Measurements from ENCODE around the gene VSNL1. TPM values are rescaled to one million over a fixed set of nuclear protein-coding genes. Genes with fewer than 3 reads are reported as not detected.
A peak's percentile ranks its signal among the peaks of the same experiment; 100 is the strongest.

VSNL1 gene
- total RNA-seq, 1 donor from 2014 or later = 19.6 TPM

DNA sequence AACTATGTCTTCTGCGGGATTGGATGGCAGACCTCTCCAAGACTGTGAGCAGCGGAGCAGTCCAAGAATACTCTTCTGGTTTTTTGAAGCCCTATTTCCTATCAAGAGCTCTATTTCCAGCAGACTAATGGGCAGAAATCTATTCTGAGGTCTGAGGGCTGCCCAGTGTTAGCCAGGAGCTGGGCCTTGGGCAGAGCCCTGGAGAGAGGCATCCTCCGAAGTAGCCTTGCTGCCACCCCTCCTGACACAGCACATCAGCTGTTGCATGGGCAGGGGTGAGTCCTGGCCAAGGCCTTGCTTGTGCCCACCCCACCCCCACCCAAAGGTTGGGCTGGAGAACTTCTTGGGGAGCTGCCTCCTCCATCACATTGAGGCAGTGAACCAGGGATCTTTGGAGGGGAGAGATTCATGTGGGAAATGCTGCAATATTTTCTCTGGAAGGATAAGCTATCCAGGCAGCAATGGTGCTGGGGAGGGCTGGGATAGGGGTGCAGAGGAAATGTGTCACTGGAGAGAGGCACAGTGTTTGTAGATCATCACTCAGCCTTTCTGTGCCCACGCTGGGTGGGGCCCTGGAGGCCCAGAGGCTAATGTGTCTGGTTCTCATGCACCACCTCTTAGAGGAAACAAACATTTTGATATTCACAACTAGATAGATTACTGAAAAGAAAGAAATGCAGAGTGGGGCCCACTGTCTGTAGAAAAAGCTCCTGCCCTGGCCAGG, 104.7 kb downstream of the VSNL1 start:
- DNase-seq (ENCODE audit: low spot score) = no peak
- Mint-ChIP-seq H3K27me3 (ENCODE audit: unreplicated experiment) (peaks cover 9% of the 10 kb centered on the region), H3K27ac (ENCODE audit: unreplicated experiment) (no peak overlapping the region), H3K36me3 (ENCODE audit: low read depth, unreplicated experiment) (peaks cover 10% of the 10 kb centered on the region), H3K4me1 (ENCODE audit: unreplicated experiment) (peaks cover 3% of the 10 kb centered on the region), H3K9me3 (ENCODE audit: unreplicated experiment) (no peaks in the 10 kb centered on the region), H3K4me3 (ENCODE audit: unreplicated experiment) (no peak overlapping the region)
- no peak for TF ChIP-seq CTCF (IDR thresholded peaks at IDR 0.05; ENCODE audit: unreplicated experiment)

- peaks cover 17% of the 10 kb centered on the region for H3K36me3 Mint-ChIP-seq (ENCODE audit: low read depth, unreplicated experiment)
- H3K27ac Mint-ChIP-seq (ENCODE audit: unreplicated experiment) = no peak overlapping the region
- TF ChIP-seq CTCF (IDR thresholded peaks at IDR 0.05; ENCODE audit: unreplicated experiment) = peak; percentile 94
- no peaks in the 10 kb centered on the region for H3K9me3 Mint-ChIP-seq (ENCODE audit: unreplicated experiment)
- H3K4me1 Mint-ChIP-seq (ENCODE audit: unreplicated experiment) = peaks cover 3% of the 10 kb centered on the region
- peaks cover 11% of the 10 kb centered on the region for H3K27me3 Mint-ChIP-seq (ENCODE audit: unreplicated experiment)
- H3K4me3 Mint-ChIP-seq (ENCODE audit: unreplicated experiment) = no peak overlapping the region
- peak; percentile 61 for DNase-seq (ENCODE audit: low spot score)
Measured at GRCh38 chr2:17646081-17646554, 105.6 kb downstream of the VSNL1 start.

DNA sequence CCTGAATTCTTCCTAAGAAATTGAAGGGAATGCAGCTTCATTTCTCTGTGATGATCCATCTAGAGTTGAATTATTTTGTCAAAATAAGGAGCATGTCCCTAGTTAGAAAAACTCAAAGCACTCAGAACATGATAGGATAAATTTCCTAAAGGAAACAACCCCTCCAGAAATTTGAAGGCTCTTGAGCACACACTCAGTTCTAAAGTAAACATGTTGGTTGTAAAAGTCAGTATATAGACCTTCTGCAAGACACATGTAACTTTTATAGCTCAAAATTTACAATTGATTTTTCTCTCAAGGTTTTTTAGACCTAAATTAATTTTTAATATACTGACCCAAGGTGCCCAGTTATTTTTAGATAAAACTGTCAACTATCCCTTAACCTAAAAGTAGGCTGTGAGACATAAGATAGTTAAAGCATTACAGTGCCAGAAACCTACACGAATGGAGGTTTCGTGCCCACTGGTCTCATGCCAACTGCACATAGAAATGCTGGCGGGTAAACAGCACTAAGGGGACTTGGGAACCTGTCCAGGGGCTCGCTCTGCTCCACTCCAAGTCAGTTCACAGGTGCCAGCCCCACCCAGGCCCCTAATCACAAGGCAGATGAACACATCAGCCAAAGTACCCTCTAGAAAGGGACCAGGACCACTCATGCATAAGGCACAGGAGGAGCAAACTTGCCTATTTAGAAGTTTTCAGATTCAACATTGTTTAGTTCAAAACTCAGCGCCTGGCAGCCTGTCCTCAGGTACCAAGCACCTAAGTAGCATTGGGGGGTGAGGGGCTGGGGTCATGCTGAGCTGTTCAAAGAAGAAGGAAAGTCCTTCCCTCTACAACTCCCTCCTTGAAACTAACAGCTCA, 106.6 kb downstream of the VSNL1 start:
- H3K27ac Mint-ChIP-seq (ENCODE audit: unreplicated experiment) = no peak overlapping the region
- no peak for TF ChIP-seq CTCF (IDR thresholded peaks at IDR 0.05; ENCODE audit: unreplicated experiment)
- H3K4me1 Mint-ChIP-seq (ENCODE audit: unreplicated experiment) = peaks cover 5% of the 10 kb centered on the region

DNA sequence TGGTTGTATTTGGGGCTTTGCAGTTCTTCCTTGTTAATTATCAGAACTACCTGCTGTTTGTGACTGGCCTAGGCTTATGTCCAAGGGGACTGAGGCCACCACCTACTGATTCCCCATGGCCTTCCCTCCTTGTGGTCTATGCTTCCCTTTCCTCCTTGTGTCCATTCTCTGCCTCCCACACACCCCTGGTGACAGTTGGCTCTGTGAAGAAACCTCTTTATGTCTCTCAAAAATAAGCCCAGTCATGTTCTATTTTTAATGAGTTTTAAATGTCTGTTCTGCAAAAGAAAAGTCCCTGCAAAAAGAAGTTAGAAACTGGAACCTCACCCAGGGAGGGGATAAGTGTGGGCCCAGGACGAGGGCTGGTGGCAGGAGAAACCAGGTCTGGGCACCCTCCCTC, 108.1 kb downstream of the VSNL1 start:
- Mint-ChIP-seq H3K4me3 (ENCODE audit: unreplicated experiment) (no peak overlapping the region), H3K27ac (ENCODE audit: unreplicated experiment) (no peak overlapping the region), H3K27me3 (ENCODE audit: unreplicated experiment) (peaks cover 8% of the 10 kb centered on the region), H3K4me1 (ENCODE audit: unreplicated experiment) (peaks cover 9% of the 10 kb centered on the region), H3K9me3 (ENCODE audit: unreplicated experiment) (no peaks in the 10 kb centered on the region), H3K36me3 (ENCODE audit: low read depth, unreplicated experiment) (peaks cover 13% of the 10 kb centered on the region)
- no peak for TF ChIP-seq CTCF (IDR thresholded peaks at IDR 0.05; ENCODE audit: unreplicated experiment)
- DNase-seq (ENCODE audit: low spot score) = no peak

More for the DNA sequence above, 106.6 kb downstream of the VSNL1 start:
- Mint-ChIP-seq H3K4me3 (ENCODE audit: unreplicated experiment) (no peak overlapping the region), H3K9me3 (ENCODE audit: unreplicated experiment) (no peaks in the 10 kb centered on the region), H3K27me3 (ENCODE audit: unreplicated experiment) (peaks cover 9% of the 10 kb centered on the region), H3K36me3 (ENCODE audit: low read depth, unreplicated experiment) (peaks cover 17% of the 10 kb centered on the region)
- DNase-seq (ENCODE audit: low spot score) = no peak
